HL-60 (cell line): ENCODE measurements around the gene MBD2.

ENCODE experiments used
- DNase-seq, 2 experiments: peaks; one replicate each; pipeline ENCODE4 v3.0.0-alpha.2; 2010 to 2020; ENCODE audit warnings: low read depth in 1 of 2, low spot score in 1 of 2
- H3K27ac ChIP-seq: fragments of 250-450 bp; sonication (Bioruptor Pico); replicated peaks from 2 replicates; pipeline ENCODE4 v1.5.1; 2020; ENCODE audit warnings: mild to moderate bottlenecking, moderate library complexity
- H3K27me3 ChIP-seq: fragments of 250-450 bp; sonication (Bioruptor Pico); 2 replicates; pipeline ENCODE4 v1.5.1; 2021; ENCODE audit warnings: mild to moderate bottlenecking, moderate library complexity; ENCODE audit not compliant: insufficient read depth, poor library complexity, severe bottlenecking
- H3K4me3 ChIP-seq: replicated peaks from 2 replicates; pipeline ENCODE4 v1.5.1; 2011; ENCODE audit warnings: mild to moderate bottlenecking, control low read depth, low read length; ENCODE audit not compliant: insufficient read depth
- GABPA ChIP-seq: IDR thresholded peaks from 2 replicates; pipeline ENCODE4 v1.6.1; 2012; ENCODE audit warnings: low read depth
- POLR2AphosphoS5 ChIP-seq: IDR thresholded peaks from 2 replicates; pipeline ENCODE4 v1.6.1; 2012; ENCODE audit warnings: low read depth
- SPI1 ChIP-seq: IDR thresholded peaks from 2 replicates; pipeline ENCODE4 v1.6.1; 2012; ENCODE audit warnings: low read depth, mild to moderate bottlenecking, borderline replicate concordance
- TF ChIP-seq, protein P1 (sequence below): IDR thresholded peaks from 2 replicates; pipeline ENCODE4 v1.6.1; 2012; ENCODE audit warnings: low read depth; ENCODE audit not compliant: insufficient replicate concordance
- TF ChIP-seq, protein P2 (sequence below): IDR thresholded peaks from one replicate; pipeline ENCODE4 v1.5.1; 2011; ENCODE audit warnings: low read length, control low read depth, inconsistent platforms; ENCODE audit not compliant: insufficient read depth

MBD2 gene

DNA sequence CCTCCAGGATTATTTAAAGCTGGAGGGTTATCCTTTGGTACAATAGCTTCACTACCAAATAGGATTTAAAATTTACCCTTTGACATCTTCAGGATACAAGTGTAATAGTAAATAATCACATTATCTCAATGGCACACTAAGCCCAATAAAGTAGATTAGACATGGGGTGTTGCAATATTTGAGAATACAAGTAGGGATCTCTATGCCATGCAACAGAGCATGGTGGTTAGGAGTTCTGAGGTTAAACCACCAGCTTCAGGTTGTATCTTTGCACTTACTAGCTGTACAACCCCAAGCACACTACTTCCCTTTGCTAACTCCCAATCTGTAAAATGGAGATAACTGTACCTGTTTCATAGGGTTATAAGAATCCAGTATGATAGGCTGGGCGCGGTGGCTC, 6.2 kb downstream of the MBD2 start:
- Histone ChIP-seq H3K4me3 (no peak overlapping the region), H3K27ac (no peak overlapping the region), H3K27me3 (no peaks in the 10 kb centered on the region)
- TF ChIP-seq, protein P1, sequence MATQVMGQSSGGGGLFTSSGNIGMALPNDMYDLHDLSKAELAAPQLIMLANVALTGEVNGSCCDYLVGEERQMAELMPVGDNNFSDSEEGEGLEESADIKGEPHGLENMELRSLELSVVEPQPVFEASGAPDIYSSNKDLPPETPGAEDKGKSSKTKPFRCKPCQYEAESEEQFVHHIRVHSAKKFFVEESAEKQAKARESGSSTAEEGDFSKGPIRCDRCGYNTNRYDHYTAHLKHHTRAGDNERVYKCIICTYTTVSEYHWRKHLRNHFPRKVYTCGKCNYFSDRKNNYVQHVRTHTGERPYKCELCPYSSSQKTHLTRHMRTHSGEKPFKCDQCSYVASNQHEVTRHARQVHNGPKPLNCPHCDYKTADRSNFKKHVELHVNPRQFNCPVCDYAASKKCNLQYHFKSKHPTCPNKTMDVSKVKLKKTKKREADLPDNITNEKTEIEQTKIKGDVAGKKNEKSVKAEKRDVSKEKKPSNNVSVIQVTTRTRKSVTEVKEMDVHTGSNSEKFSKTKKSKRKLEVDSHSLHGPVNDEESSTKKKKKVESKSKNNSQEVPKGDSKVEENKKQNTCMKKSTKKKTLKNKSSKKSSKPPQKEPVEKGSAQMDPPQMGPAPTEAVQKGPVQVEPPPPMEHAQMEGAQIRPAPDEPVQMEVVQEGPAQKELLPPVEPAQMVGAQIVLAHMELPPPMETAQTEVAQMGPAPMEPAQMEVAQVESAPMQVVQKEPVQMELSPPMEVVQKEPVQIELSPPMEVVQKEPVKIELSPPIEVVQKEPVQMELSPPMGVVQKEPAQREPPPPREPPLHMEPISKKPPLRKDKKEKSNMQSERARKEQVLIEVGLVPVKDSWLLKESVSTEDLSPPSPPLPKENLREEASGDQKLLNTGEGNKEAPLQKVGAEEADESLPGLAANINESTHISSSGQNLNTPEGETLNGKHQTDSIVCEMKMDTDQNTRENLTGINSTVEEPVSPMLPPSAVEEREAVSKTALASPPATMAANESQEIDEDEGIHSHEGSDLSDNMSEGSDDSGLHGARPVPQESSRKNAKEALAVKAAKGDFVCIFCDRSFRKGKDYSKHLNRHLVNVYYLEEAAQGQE = no peak
- TF ChIP-seq POLR2AphosphoS5 (no peak), GABPA (no peak), SPI1 (no peak)
- TF ChIP-seq, protein P2, sequence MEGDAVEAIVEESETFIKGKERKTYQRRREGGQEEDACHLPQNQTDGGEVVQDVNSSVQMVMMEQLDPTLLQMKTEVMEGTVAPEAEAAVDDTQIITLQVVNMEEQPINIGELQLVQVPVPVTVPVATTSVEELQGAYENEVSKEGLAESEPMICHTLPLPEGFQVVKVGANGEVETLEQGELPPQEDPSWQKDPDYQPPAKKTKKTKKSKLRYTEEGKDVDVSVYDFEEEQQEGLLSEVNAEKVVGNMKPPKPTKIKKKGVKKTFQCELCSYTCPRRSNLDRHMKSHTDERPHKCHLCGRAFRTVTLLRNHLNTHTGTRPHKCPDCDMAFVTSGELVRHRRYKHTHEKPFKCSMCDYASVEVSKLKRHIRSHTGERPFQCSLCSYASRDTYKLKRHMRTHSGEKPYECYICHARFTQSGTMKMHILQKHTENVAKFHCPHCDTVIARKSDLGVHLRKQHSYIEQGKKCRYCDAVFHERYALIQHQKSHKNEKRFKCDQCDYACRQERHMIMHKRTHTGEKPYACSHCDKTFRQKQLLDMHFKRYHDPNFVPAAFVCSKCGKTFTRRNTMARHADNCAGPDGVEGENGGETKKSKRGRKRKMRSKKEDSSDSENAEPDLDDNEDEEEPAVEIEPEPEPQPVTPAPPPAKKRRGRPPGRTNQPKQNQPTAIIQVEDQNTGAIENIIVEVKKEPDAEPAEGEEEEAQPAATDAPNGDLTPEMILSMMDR = no peak
- DNase-seq = no peak

DNA sequence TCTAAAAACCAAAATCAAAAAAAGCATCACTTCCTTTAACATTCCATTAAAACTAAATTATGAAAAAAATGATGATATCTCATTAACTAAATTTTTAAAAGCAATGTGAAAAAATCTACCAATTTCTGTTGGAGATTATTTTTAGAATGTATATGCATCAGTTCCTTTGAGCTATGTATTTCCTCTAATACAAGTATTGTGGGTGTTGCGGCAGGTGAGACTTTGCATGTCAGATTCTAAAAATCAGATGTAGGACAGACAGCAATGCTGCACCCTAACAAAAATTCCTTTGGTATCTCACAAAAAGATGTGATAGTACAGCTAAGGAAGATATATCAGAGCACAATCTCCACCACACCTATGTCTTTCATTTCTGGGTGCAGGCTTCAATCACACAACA, 6.8 kb downstream of the MBD2 start:
- no peak for DNase-seq
- H3K4me3 ChIP-seq = no peak overlapping the region
- no peak for TF ChIP-seq SPI1
- TF ChIP-seq, protein P2 = no peak
- no peak for TF ChIP-seq GABPA
- no peak for TF ChIP-seq POLR2AphosphoS5
- TF ChIP-seq, protein P1 = no peak
- H3K27ac ChIP-seq = no peak overlapping the region
- H3K27me3 ChIP-seq = no peaks in the 10 kb centered on the region

DNA sequence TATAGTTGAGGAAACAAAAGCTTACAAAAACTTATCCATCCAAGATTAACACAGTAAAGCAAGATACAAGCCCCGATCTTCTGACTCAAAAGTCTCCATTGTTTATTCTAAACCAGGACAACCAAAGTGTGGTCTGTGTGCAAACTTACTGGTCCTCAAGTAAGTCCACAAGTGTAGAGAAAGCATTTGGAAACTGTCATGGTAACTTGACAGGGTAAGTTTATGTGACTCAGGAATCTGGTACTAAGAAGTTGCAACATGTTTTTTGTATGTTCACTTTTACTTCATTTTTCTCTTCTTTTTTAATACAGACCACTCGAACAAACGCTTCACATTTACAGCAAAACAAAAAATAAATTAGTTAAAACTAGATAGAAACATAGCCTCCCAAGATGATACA, 9.4 kb downstream of the MBD2 start:
- H3K27ac ChIP-seq = no peak overlapping the region
- no peak overlapping the region for H3K4me3 ChIP-seq
- no peaks in the 10 kb centered on the region for H3K27me3 ChIP-seq
- TF ChIP-seq GABPA (no peak), POLR2AphosphoS5 (no peak)
- TF ChIP-seq, protein P1 = no peak
- TF ChIP-seq, protein P2 = no peak
- no peak for DNase-seq
